GM04504 (cell line): ENCODE data around the gene PTPRN2.
"Not testable (repeated sequence)": the region's sequence is repeated elsewhere in the genome, so short reads cannot be mapped to it uniquely, and the experiment has no call there.

ENCODE experiments used
- DNase-seq: peaks from one replicate; pipeline ENCODE4 v3.0.0-alpha.2; 2012; ENCODE audit warnings: low read depth

Gene PTPRN2

GRCh38 chr7:157947504-157947903 lies 640.1 kb downstream of the PTPRN2 start:
- no peak for DNase-seq

GRCh38 chr7:157946398-157947060 lies 641.1 kb downstream of the PTPRN2 start:
- DNase-seq: no peak

GRCh38 chr7:157945401-157945800 lies 642.2 kb downstream of the PTPRN2 start:
- DNase-seq: no peak

- no peak for DNase-seq
Observed at GRCh38 chr7:157944734-157945291, 642.8 kb downstream of the PTPRN2 start.

- no peak for DNase-seq
Observed at GRCh38 chr7:157944051-157944450, 643.6 kb downstream of the PTPRN2 start.

- DNase-seq: no peak
Observed at GRCh38 chr7:157943561-157943960, 644.1 kb downstream of the PTPRN2 start.

- no peak for DNase-seq
Observed at GRCh38 chr7:157941210-157941609, 646.4 kb downstream of the PTPRN2 start.

GRCh38 chr7:157940497-157940896 lies 647.1 kb downstream of the PTPRN2 start:
- DNase-seq: no peak

GRCh38 chr7:157938211-157938610 lies 649.4 kb downstream of the PTPRN2 start:
- no peak for DNase-seq

GRCh38 chr7:157937406-157937805 lies 650.2 kb downstream of the PTPRN2 start:
- no peak for DNase-seq

GRCh38 chr7:157936976-157937375 lies 650.6 kb downstream of the PTPRN2 start:
- DNase-seq: no peak

- DNase-seq: not testable (repeated sequence)
Observed at GRCh38 chr7:157935721-157936120, 651.9 kb downstream of the PTPRN2 start.

- DNase-seq: not testable (repeated sequence)
Observed at GRCh38 chr7:157933219-157934155, 654.1 kb downstream of the PTPRN2 start.

- DNase-seq: no peak
Observed at GRCh38 chr7:157932498-157933218, 655.0 kb downstream of the PTPRN2 start.

GRCh38 chr7:157930926-157931466 lies 656.6 kb downstream of the PTPRN2 start:
- no peak for DNase-seq

- DNase-seq: no peak
Observed at GRCh38 chr7:157930441-157930840, 657.2 kb downstream of the PTPRN2 start.

GRCh38 chr7:157929671-157930070 lies 658.0 kb downstream of the PTPRN2 start:
- no peak for DNase-seq

- DNase-seq: no peak
Observed at GRCh38 chr7:157928808-157929425, 658.7 kb downstream of the PTPRN2 start.

GRCh38 chr7:157928171-157928794 lies 659.3 kb downstream of the PTPRN2 start:
- no peak for DNase-seq

GRCh38 chr7:157927313-157927925 lies 660.2 kb downstream of the PTPRN2 start:
- no peak for DNase-seq
